ENCODE data around the gene CNR2.

DNA sequence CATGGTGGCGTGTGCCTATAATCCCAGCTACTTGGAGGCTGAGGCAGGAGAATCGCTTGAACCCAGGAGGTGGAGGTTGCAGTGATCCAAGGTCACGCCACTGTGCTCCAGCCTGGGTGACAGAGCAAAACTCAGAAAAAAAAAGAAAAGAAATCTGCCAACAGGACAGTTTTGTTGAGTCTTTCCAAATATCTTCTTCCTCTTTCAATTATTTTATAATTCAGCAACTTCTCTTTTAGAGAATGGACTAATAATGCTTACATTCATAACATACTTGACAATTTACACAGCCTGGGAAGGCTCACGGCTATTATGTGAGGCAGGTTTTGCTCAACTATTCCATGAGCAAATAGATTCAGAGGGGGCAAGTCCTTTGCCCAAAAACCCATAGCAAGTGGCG is 18.1 kb downstream of the CNR2 start:
- no peak for TF ChIP-seq POLR2A (IDR thresholded peaks at IDR 0.05)
- TF ChIP-seq, protein P1, sequence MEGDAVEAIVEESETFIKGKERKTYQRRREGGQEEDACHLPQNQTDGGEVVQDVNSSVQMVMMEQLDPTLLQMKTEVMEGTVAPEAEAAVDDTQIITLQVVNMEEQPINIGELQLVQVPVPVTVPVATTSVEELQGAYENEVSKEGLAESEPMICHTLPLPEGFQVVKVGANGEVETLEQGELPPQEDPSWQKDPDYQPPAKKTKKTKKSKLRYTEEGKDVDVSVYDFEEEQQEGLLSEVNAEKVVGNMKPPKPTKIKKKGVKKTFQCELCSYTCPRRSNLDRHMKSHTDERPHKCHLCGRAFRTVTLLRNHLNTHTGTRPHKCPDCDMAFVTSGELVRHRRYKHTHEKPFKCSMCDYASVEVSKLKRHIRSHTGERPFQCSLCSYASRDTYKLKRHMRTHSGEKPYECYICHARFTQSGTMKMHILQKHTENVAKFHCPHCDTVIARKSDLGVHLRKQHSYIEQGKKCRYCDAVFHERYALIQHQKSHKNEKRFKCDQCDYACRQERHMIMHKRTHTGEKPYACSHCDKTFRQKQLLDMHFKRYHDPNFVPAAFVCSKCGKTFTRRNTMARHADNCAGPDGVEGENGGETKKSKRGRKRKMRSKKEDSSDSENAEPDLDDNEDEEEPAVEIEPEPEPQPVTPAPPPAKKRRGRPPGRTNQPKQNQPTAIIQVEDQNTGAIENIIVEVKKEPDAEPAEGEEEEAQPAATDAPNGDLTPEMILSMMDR (IDR thresholded peaks at IDR 0.05): no peak

Data from body of pancreas (tissue), 4 donors.